ENCODE data around the gene ZNF573.

- no peak for TF ChIP-seq CTCF (IDR thresholded peaks at IDR 0.05 in 2 of 3, conservative IDR thresholded peaks at IDR 0.05 in 1 of 3; ENCODE audit: insufficient read depth in 2 of 3, low read depth in 1 of 3, low read length in 3 of 3)
- no peak for TF ChIP-seq THAP7 (CRISPR knock-in tag; IDR thresholded peaks at IDR 0.05)
- TF ChIP-seq, protein P1, sequence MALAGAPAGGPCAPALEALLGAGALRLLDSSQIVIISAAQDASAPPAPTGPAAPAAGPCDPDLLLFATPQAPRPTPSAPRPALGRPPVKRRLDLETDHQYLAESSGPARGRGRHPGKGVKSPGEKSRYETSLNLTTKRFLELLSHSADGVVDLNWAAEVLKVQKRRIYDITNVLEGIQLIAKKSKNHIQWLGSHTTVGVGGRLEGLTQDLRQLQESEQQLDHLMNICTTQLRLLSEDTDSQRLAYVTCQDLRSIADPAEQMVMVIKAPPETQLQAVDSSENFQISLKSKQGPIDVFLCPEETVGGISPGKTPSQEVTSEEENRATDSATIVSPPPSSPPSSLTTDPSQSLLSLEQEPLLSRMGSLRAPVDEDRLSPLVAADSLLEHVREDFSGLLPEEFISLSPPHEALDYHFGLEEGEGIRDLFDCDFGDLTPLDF (CRISPR knock-in tag; IDR thresholded peaks at IDR 0.05) = no peak
- no peak for TF ChIP-seq SP2 (IDR thresholded peaks at IDR 0.05; ENCODE audit: extremely low read depth, low read depth, low read length, poor library complexity, severe bottlenecking)
Observed at GRCh38 chr19:37718304-37718703, 61.1 kb downstream of the ZNF573 start.

All from K562 (cell line).